ENCODE data around the gene SYCE1L. TPM values are rescaled to one million over a fixed set of nuclear protein-coding genes. Genes with fewer than 3 reads are reported as not detected.
"Not testable (repeated sequence)": the region's sequence is repeated elsewhere in the genome, so short reads cannot be mapped to it uniquely, and the experiment has no call there.

The SYCE1L gene
- total RNA-seq, 2 experiments from 2014 or later: 1.9 to 9.9 TPM

- CTCF ChIA-PET (ENCODE audit: unreplicated experiment): no interaction called here
- H2AFZ ChIP-seq (ENCODE audit: low read length): no peak overlapping the region
Measured at GRCh38 chr16:77158293-77158692, 40.9 kb upstream of the SYCE1L start.

GRCh38 chr16:77165006-77165405, 34.2 kb upstream of the SYCE1L start:
- no peak for DNase-seq (ENCODE audit: low spot score)
- Histone ChIP-seq H3K27ac (ENCODE audit: low read depth, low read length, poor library complexity, severe bottlenecking) (no peak overlapping the region), H3K9me2 (ENCODE audit: insufficient read depth, low read length) (no peaks in the 10 kb centered on the region), H3K36me3 (ENCODE audit: insufficient read depth, low read length) (no peaks in the 10 kb centered on the region), H4K20me1 (ENCODE audit: insufficient read depth, low read length) (no peaks in the 10 kb centered on the region), H3K9me3 (ENCODE audit: low read length) (no peaks in the 10 kb centered on the region), H3K4me3 (ENCODE audit: low read depth, low read length, poor library complexity, severe bottlenecking) (no peak overlapping the region), H3K4me2 (ENCODE audit: low read length) (no peak overlapping the region), H3K79me2 (ENCODE audit: insufficient read depth, low read depth, low read length) (no peaks in the 10 kb centered on the region), H3K4me1 (ENCODE audit: insufficient read depth, low read length, poor library complexity, severe bottlenecking) (peaks cover 5% of the 10 kb centered on the region), H2AFZ (ENCODE audit: low read length) (no peak overlapping the region)
- CTCF ChIA-PET (ENCODE audit: unreplicated experiment): no interaction called here
- intact Hi-C loops (cut with micrococcal nuclease; ENCODE audit: unreplicated experiment): loop anchor here (5.0 to 10.0 kb wide), 2 partner anchors 498 to 890 kb away; partner anchors contain the start of gene CNTNAP4
- no peak for TF ChIP-seq EZH2phosphoT487 (IDR thresholded peaks at IDR 0.05; ENCODE audit: borderline replicate concordance, low read depth, low read length)
- TF ChIP-seq CTCF (conservative IDR thresholded peaks at IDR 0.05; ENCODE audit: low read length): no peak
- POLR2A ChIA-PET: no interaction called here
- no TSS peak for BruUV-seq (replicated peaks)

More at GRCh38 chr16:77158293-77158692, 40.9 kb upstream of the SYCE1L start:
- H3K9me3 ChIP-seq (ENCODE audit: low read length): no peaks in the 10 kb centered on the region
- no peak overlapping the region for H3K4me3 ChIP-seq (ENCODE audit: low read depth, low read length, poor library complexity, severe bottlenecking)
- POLR2A ChIA-PET: interaction anchor here (0.7 kb wide), 1 partner anchor 11 kb away, joined by 4 read pairs; no protein-coding TSS in a partner anchor
- no peak for DNase-seq (ENCODE audit: low spot score)
- no peaks in the 10 kb centered on the region for H4K20me1 ChIP-seq (ENCODE audit: insufficient read depth, low read length)
- no peak overlapping the region for H3K4me2 ChIP-seq (ENCODE audit: low read length)
- no peaks in the 10 kb centered on the region for H3K36me3 ChIP-seq (ENCODE audit: insufficient read depth, low read length)
- H3K27ac ChIP-seq (ENCODE audit: low read depth, low read length, poor library complexity, severe bottlenecking): no peak overlapping the region
- no peak for TF ChIP-seq EZH2phosphoT487 (IDR thresholded peaks at IDR 0.05; ENCODE audit: borderline replicate concordance, low read depth, low read length)
- TF ChIP-seq CTCF (conservative IDR thresholded peaks at IDR 0.05; ENCODE audit: low read length): no peak
- H3K9me2 ChIP-seq (ENCODE audit: insufficient read depth, low read length): no peaks in the 10 kb centered on the region
- no peaks in the 10 kb centered on the region for H3K4me1 ChIP-seq (ENCODE audit: insufficient read depth, low read length, poor library complexity, severe bottlenecking)
- no TSS peak for BruUV-seq (replicated peaks)
- H3K79me2 ChIP-seq (ENCODE audit: insufficient read depth, low read depth, low read length): no peaks in the 10 kb centered on the region
- intact Hi-C loops (cut with micrococcal nuclease; ENCODE audit: unreplicated experiment): no loop called here

- H4K20me1 ChIP-seq (ENCODE audit: insufficient read depth, low read length); CTCF ChIA-PET (ENCODE audit: unreplicated experiment); H2AFZ ChIP-seq (ENCODE audit: low read length); H3K9me3 ChIP-seq (ENCODE audit: low read length); H3K27ac ChIP-seq (ENCODE audit: low read depth, low read length, poor library complexity, severe bottlenecking); H3K36me3 ChIP-seq (ENCODE audit: insufficient read depth, low read length); DNase-seq (ENCODE audit: low spot score); H3K4me2 ChIP-seq (ENCODE audit: low read length); H3K4me1 ChIP-seq (ENCODE audit: insufficient read depth, low read length, poor library complexity, severe bottlenecking); H3K79me2 ChIP-seq (ENCODE audit: insufficient read depth, low read depth, low read length); H3K4me3 ChIP-seq (ENCODE audit: low read depth, low read length, poor library complexity, severe bottlenecking); BruUV-seq (replicated peaks); H3K9me2 ChIP-seq (ENCODE audit: insufficient read depth, low read length): not testable (repeated sequence)
- intact Hi-C loops (cut with micrococcal nuclease; ENCODE audit: unreplicated experiment): loop anchor here (5.0 to 10.0 kb wide), 2 partner anchors 498 to 891 kb away; partner anchors contain the start of gene CNTNAP4
- POLR2A ChIA-PET: interaction anchor here (0.5 kb wide), 1 partner anchor 16 kb away, joined by 3 read pairs; no protein-coding TSS in a partner anchor
Measured at GRCh38 chr16:77165536-77166236, 33.5 kb upstream of the SYCE1L start.
